Measurements from ENCODE around the gene ACBD4. TPM values are rescaled to one million over a fixed set of nuclear protein-coding genes. Genes with fewer than 3 reads are reported as not detected.
A peak's percentile ranks its signal among the peaks of the same experiment; 100 is the strongest.

The ACBD4 gene
- total and polyA plus RNA-seq, 2 of the 13 experiments (the other 11 are each of a cell fraction or from before 2014, with no cell fraction given): 16.1 to 26.9 TPM

DNA sequence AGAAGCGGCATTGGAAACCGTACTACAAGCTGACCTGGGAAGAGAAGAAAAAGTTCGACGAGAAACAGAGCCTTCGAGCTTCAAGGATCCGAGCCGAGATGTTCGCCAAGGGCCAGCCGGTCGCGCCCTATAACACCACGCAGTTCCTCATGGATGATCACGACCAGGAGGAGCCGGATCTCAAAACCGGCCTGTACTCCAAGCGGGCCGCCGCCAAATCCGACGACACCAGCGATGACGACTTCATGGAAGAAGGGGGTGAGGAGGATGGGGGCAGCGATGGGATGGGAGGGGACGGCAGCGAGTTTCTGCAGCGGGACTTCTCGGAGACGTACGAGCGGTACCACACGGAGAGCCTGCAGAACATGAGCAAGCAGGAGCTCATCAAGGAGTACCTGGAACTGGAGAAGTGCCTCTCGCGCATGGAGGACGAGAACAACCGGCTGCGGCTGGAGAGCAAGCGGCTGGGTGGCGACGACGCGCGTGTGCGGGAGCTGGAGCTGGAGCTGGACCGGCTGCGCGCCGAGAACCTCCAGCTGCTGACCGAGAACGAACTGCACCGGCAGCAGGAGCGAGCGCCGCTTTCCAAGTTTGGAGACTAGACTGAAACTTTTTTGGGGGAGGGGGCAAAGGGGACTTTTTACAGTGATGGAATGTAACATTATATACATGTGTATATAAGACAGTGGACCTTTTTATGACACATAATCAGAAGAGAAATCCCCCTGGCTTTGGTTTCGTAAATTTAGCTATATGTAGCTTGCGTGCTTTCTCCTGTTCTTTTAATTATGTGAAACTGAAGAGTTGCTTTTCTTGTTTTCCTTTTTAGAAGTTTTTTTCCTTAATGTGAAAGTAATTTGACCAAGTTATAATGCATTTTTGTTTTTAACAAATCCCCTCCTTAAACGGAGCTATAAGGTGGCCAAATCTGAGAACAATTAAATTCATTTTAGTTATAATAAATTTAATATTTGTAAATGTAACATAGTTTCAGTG is 14.5 kb downstream of the ACBD4 start (continued):
- TF ChIP-seq, protein P1, sequence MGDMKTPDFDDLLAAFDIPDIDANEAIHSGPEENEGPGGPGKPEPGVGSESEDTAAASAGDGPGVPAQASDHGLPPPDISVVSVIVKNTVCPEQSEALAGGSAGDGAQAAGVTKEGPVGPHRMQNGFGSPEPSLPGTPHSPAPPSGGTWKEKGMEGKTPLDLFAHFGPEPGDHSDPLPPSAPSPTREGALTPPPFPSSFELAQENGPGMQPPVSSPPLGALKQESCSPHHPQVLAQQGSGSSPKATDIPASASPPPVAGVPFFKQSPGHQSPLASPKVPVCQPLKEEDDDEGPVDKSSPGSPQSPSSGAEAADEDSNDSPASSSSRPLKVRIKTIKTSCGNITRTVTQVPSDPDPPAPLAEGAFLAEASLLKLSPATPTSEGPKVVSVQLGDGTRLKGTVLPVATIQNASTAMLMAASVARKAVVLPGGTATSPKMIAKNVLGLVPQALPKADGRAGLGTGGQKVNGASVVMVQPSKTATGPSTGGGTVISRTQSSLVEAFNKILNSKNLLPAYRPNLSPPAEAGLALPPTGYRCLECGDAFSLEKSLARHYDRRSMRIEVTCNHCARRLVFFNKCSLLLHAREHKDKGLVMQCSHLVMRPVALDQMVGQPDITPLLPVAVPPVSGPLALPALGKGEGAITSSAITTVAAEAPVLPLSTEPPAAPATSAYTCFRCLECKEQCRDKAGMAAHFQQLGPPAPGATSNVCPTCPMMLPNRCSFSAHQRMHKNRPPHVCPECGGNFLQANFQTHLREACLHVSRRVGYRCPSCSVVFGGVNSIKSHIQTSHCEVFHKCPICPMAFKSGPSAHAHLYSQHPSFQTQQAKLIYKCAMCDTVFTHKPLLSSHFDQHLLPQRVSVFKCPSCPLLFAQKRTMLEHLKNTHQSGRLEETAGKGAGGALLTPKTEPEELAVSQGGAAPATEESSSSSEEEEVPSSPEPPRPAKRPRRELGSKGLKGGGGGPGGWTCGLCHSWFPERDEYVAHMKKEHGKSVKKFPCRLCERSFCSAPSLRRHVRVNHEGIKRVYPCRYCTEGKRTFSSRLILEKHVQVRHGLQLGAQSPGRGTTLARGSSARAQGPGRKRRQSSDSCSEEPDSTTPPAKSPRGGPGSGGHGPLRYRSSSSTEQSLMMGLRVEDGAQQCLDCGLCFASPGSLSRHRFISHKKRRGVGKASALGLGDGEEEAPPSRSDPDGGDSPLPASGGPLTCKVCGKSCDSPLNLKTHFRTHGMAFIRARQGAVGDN (CRISPR knock-in tag; IDR thresholded peaks at IDR 0.05): peak; percentile 85
- TF ChIP-seq, protein P2, sequence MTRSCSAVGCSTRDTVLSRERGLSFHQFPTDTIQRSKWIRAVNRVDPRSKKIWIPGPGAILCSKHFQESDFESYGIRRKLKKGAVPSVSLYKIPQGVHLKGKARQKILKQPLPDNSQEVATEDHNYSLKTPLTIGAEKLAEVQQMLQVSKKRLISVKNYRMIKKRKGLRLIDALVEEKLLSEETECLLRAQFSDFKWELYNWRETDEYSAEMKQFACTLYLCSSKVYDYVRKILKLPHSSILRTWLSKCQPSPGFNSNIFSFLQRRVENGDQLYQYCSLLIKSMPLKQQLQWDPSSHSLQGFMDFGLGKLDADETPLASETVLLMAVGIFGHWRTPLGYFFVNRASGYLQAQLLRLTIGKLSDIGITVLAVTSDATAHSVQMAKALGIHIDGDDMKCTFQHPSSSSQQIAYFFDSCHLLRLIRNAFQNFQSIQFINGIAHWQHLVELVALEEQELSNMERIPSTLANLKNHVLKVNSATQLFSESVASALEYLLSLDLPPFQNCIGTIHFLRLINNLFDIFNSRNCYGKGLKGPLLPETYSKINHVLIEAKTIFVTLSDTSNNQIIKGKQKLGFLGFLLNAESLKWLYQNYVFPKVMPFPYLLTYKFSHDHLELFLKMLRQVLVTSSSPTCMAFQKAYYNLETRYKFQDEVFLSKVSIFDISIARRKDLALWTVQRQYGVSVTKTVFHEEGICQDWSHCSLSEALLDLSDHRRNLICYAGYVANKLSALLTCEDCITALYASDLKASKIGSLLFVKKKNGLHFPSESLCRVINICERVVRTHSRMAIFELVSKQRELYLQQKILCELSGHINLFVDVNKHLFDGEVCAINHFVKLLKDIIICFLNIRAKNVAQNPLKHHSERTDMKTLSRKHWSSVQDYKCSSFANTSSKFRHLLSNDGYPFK (CRISPR knock-in tag; IDR thresholded peaks at IDR 0.05; ENCODE audit: borderline replicate concordance): peak; percentile 40; the same call in 1 of the 2 replicates
- TF ChIP-seq, protein P3, sequence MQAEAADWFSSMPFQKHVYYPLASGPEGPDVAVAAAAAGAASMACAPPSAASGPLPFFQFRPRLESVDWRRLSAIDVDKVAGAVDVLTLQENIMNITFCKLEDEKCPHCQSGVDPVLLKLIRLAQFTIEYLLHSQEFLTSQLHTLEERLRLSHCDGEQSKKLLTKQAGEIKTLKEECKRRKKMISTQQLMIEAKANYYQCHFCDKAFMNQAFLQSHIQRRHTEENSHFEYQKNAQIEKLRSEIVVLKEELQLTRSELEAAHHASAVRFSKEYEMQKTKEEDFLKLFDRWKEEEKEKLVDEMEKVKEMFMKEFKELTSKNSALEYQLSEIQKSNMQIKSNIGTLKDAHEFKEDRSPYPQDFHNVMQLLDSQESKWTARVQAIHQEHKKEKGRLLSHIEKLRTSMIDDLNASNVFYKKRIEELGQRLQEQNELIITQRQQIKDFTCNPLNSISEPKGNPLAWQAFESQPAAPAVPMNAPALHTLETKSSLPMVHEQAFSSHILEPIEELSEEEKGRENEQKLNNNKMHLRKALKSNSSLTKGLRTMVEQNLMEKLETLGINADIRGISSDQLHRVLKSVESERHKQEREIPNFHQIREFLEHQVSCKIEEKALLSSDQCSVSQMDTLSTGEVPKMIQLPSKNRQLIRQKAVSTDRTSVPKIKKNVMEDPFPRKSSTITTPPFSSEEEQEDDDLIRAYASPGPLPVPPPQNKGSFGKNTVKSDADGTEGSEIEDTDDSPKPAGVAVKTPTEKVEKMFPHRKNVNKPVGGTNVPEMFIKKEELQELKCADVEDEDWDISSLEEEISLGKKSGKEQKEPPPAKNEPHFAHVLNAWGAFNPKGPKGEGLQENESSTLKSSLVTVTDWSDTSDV (CRISPR knock-in tag; IDR thresholded peaks at IDR 0.05): no peak
- TF ChIP-seq SRSF1 (optimal IDR thresholded peaks at IDR 0.05; ENCODE audit: low read depth, low read length) (peak; percentile 43), AKAP8 (CRISPR knock-in tag; IDR thresholded peaks at IDR 0.05) (0 out of 2 replicates have a peak, but pooled peaks have one; percentile 56), NAIF1 (CRISPR knock-in tag; IDR thresholded peaks at IDR 0.05; ENCODE audit: borderline replicate concordance) (no peak), ZNF567 (CRISPR knock-in tag; IDR thresholded peaks at IDR 0.05; ENCODE audit: borderline replicate concordance) (no peak), ZNF775 (CRISPR knock-in tag; IDR thresholded peaks at IDR 0.05; ENCODE audit: borderline replicate concordance) (no peak), NFYC (CRISPR knock-in tag; IDR thresholded peaks at IDR 0.05) (0 out of 2 replicates have a peak, but pooled peaks have one; percentile 5), ARNT2 (CRISPR knock-in tag; IDR thresholded peaks at IDR 0.05; ENCODE audit: low read depth) (peak; percentile 69), TCF7 (IDR thresholded peaks at IDR 0.05; ENCODE audit: low read depth) (no peak)
- TF ChIP-seq, protein P4, sequence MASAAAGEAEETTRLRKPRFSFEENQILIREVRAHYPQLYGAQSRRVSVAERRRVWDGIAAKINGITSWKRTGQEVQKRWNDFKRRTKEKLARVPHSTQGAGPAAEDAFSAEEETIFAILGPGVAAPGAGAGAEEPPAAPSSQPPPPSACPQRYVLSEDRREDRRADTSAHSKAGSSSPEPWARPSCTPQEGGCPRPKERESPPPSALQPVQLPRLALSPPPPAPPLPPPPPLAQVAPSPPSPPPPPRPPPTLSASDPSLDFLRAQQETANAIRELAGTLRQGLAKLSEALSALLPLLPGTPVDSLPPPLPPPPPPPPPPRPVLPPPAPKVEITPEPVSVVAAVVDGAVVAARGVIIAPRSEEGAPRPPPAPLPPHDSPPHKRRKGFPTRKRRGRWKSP (CRISPR knock-in tag; IDR thresholded peaks at IDR 0.05): 0 out of 2 replicates have a peak, but pooled peaks have one; percentile 29
- TF ChIP-seq, protein P5, sequence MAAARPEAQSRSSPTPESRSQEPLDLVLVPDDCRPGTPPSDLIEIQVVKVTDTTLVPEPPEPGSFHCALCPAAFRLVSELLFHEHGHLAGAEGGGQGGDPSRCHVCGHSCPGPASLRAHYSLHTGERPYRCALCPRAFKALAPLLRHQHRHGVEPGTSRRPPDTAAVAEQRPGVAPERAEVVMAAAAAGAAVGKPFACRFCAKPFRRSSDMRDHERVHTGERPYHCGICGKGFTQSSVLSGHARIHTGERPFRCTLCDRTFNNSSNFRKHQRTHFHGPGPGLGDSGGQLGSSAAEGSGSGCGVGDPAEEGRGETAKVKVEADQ (CRISPR knock-in tag; IDR thresholded peaks at IDR 0.05; ENCODE audit: borderline replicate concordance): peak; percentile 47; the same call in 1 of the 2 replicates
- TF ChIP-seq, protein P6, sequence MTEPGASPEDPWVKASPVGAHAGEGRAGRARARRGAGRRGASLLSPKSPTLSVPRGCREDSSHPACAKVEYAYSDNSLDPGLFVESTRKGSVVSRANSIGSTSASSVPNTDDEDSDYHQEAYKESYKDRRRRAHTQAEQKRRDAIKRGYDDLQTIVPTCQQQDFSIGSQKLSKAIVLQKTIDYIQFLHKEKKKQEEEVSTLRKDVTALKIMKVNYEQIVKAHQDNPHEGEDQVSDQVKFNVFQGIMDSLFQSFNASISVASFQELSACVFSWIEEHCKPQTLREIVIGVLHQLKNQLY (CRISPR knock-in tag; IDR thresholded peaks at IDR 0.05): no peak
